Nephron (organoid): ENCODE measurements around the gene NTRK3.
A peak's percentile ranks its signal among the peaks of the same experiment; 100 is the strongest.

Source experiments
- H3K27ac Mint-ChIP-seq, 3 experiments: 2 replicates each; pipeline ENCODE4 v1.8.0; 2020; ENCODE audit warnings: mixed read lengths in 3 of 3, mild to moderate bottlenecking in 2 of 3, moderate library complexity in 1 of 3
- H3K27me3 Mint-ChIP-seq: 2 replicates; pipeline ENCODE4 v1.8.0; 2021; ENCODE audit warnings: low read depth, mild to moderate bottlenecking, moderate library complexity, mixed read lengths
- H3K36me3 Mint-ChIP-seq: 2 replicates; pipeline ENCODE4 v1.8.0; 2020; ENCODE audit warnings: low read depth, mixed read lengths
- H3K4me1 Mint-ChIP-seq: 2 replicates; pipeline ENCODE4 v1.8.0; 2020; ENCODE audit warnings: mixed read lengths
- H3K4me3 Mint-ChIP-seq, 3 experiments: 2 replicates each; pipeline ENCODE4 v1.8.0; 2020; ENCODE audit warnings: mild to moderate bottlenecking in 3 of 3, mixed read lengths in 3 of 3, moderate library complexity in 2 of 3
- H3K9me3 Mint-ChIP-seq: 2 replicates; pipeline ENCODE4 v1.8.0; 2020; ENCODE audit warnings: mixed read lengths
- CTCF ChIP-seq, 3 experiments: fragments of 200-600 bp; sonication (generic); IDR thresholded peaks; one replicate each; pipeline ENCODE4 v1.5.0; 2021; ENCODE audit warnings: antibody characterized with exemption in 3 of 3; ENCODE audit not compliant: unreplicated experiment in 3 of 3

Gene NTRK3

GRCh38 chr15:88019656-88020055 is 236.9 kb downstream of the NTRK3 start:
- Mint-ChIP-seq H3K27me3 (peaks cover 23% of the 10 kb centered on the region), H3K9me3 (peaks cover 6% of the 10 kb centered on the region), H3K4me3 (no peak overlapping the region), H3K36me3 (no peaks in the 10 kb centered on the region), H3K27ac (no peak overlapping the region), H3K4me1 (peaks cover 25% of the 10 kb centered on the region)
- no peak for TF ChIP-seq CTCF (IDR thresholded peaks at IDR 0.05; ENCODE audit: unreplicated experiment in 3 of 3)

- Mint-ChIP-seq H3K36me3 (no peaks in the 10 kb centered on the region), H3K4me3 (no peak overlapping the region), H3K4me1 (peaks cover 31% of the 10 kb centered on the region), H3K9me3 (peaks cover 2% of the 10 kb centered on the region), H3K27ac (no peak overlapping the region), H3K27me3 (peaks cover 18% of the 10 kb centered on the region)
- TF ChIP-seq CTCF (IDR thresholded peaks at IDR 0.05; ENCODE audit: unreplicated experiment in 3 of 3), result no peak
Measured at GRCh38 chr15:88018869-88019641, 237.5 kb downstream of the NTRK3 start.

- peaks cover 38% of the 10 kb centered on the region for H3K4me1 Mint-ChIP-seq
- no peak overlapping the region for H3K27ac Mint-ChIP-seq
- H3K27me3 Mint-ChIP-seq, result peaks cover 18% of the 10 kb centered on the region
- H3K36me3 Mint-ChIP-seq, result no peaks in the 10 kb centered on the region
- H3K9me3 Mint-ChIP-seq, result peaks cover 2% of the 10 kb centered on the region
- TF ChIP-seq CTCF (IDR thresholded peaks at IDR 0.05; ENCODE audit: unreplicated experiment in 3 of 3), result no peak
- H3K4me3 Mint-ChIP-seq, result no peak overlapping the region
Measured at GRCh38 chr15:88017753-88018152, 238.8 kb downstream of the NTRK3 start.

GRCh38 chr15:88016406-88016805 is 240.1 kb downstream of the NTRK3 start:
- peaks cover 50% of the 10 kb centered on the region for H3K4me1 Mint-ChIP-seq
- H3K27ac Mint-ChIP-seq, result peak overlapping the region in 2 of 3 experiments; percentile 66 to 98
- H3K4me3 Mint-ChIP-seq, result no peak overlapping the region
- H3K36me3 Mint-ChIP-seq, result no peaks in the 10 kb centered on the region
- H3K9me3 Mint-ChIP-seq, result peaks cover 2% of the 10 kb centered on the region
- H3K27me3 Mint-ChIP-seq, result peaks cover 8% of the 10 kb centered on the region
- no peak for TF ChIP-seq CTCF (IDR thresholded peaks at IDR 0.05; ENCODE audit: unreplicated experiment in 3 of 3)

- peaks cover 48% of the 10 kb centered on the region for H3K4me1 Mint-ChIP-seq
- H3K36me3 Mint-ChIP-seq, result no peaks in the 10 kb centered on the region
- no peak overlapping the region for H3K4me3 Mint-ChIP-seq
- TF ChIP-seq CTCF (IDR thresholded peaks at IDR 0.05; ENCODE audit: unreplicated experiment in 3 of 3), result no peak
- H3K9me3 Mint-ChIP-seq, result peaks cover 2% of the 10 kb centered on the region
- H3K27ac Mint-ChIP-seq, result peak overlapping the region in 2 of 3 experiments; percentile 89 to 98
- peaks cover 8% of the 10 kb centered on the region for H3K27me3 Mint-ChIP-seq
Measured at GRCh38 chr15:88015228-88015860, 241.2 kb downstream of the NTRK3 start.
